Measurements from ENCODE around the gene TBC1D16.

DNA sequence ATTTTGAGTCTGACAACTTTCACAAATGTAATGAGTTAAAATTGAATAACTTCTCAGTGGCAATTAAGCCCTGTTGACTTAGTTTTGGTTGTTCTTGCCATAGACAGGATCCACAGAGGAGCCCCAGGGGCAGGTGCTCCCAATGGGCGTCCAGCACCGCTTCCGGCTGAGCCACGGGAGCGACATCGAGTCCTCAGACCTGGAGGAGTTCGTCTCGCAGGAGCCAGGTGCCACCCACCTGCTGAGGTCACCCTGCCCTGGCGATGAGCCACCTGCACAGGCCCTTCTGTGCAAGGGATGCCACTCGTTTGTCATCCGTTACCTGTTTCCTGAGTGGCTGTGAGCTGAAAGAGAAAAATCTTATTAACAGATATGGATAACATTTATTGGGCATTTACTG, 11.5 kb upstream of the TBC1D16 start:
- TF ChIP-seq POLR2A (IDR thresholded peaks at IDR 0.05) = no peak
- TF ChIP-seq, protein P1, sequence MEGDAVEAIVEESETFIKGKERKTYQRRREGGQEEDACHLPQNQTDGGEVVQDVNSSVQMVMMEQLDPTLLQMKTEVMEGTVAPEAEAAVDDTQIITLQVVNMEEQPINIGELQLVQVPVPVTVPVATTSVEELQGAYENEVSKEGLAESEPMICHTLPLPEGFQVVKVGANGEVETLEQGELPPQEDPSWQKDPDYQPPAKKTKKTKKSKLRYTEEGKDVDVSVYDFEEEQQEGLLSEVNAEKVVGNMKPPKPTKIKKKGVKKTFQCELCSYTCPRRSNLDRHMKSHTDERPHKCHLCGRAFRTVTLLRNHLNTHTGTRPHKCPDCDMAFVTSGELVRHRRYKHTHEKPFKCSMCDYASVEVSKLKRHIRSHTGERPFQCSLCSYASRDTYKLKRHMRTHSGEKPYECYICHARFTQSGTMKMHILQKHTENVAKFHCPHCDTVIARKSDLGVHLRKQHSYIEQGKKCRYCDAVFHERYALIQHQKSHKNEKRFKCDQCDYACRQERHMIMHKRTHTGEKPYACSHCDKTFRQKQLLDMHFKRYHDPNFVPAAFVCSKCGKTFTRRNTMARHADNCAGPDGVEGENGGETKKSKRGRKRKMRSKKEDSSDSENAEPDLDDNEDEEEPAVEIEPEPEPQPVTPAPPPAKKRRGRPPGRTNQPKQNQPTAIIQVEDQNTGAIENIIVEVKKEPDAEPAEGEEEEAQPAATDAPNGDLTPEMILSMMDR (IDR thresholded peaks at IDR 0.05) = no peak
